Renal cortical epithelial cell (primary cell): ENCODE data around the gene ARMH3. TPM values are rescaled to one million over a fixed set of nuclear protein-coding genes. Genes with fewer than 3 reads are reported as not detected.
A peak's percentile ranks its signal among the peaks of the same experiment; 100 is the strongest.

Source experiments
- DNase-seq: peaks from one replicate; pipeline ENCODE4 v3.0.0-alpha.2; 2011; ENCODE audit warnings: low read depth
- total RNA-seq: library from RNA; depleted of rRNA; stranded (reverse); fragments of >200 nt; gene quantifications from 2 replicates; pipeline ENCODE4 v1.2.3, GENCODE V29; 2014

Gene ARMH3
- total RNA-seq, 1 donor from 2014 or later = 18.4 TPM

GRCh38 chr10:101857802-101858476 lies 198.0 kb downstream of the ARMH3 start:
- no peak for DNase-seq

GRCh38 chr10:101856626-101857025 lies 199.3 kb downstream of the ARMH3 start:
- no peak for DNase-seq

- DNase-seq = no peak
Measured at GRCh38 chr10:101851411-101852116, 204.4 kb downstream of the ARMH3 start.

GRCh38 chr10:101850749-101851148 lies 205.2 kb downstream of the ARMH3 start:
- DNase-seq = no peak

- no peak for DNase-seq
Measured at GRCh38 chr10:101848894-101849351, 207.1 kb downstream of the ARMH3 start.

GRCh38 chr10:101848408-101848807 lies 207.6 kb downstream of the ARMH3 start:
- DNase-seq = no peak

GRCh38 chr10:101845893-101846292 lies 210.1 kb downstream of the ARMH3 start:
- DNase-seq = no peak

GRCh38 chr10:101843032-101844021 lies 212.6 kb downstream of the ARMH3 start, which contains the start of gene KCNIP2:
KCNIP2 (minus strand) TSS chr10:101843800; CDS start chr10:101843568, 232 bp downstream.
- DNase-seq = no peak

- DNase-seq = no peak
Measured at GRCh38 chr10:101841826-101842225, 214.1 kb downstream of the ARMH3 start.

GRCh38 chr10:101840741-101841453 lies 215.1 kb downstream of the ARMH3 start:
- peak; percentile 60 for DNase-seq

- DNase-seq = no peak
Measured at GRCh38 chr10:101840102-101840684, 215.8 kb downstream of the ARMH3 start.

GRCh38 chr10:101839416-101840063 lies 216.4 kb downstream of the ARMH3 start:
- DNase-seq = no peak

GRCh38 chr10:101839002-101839401 lies 217.0 kb downstream of the ARMH3 start:
- no peak for DNase-seq

- DNase-seq = no peak
Measured at GRCh38 chr10:101838416-101838970, 217.5 kb downstream of the ARMH3 start.

GRCh38 chr10:101837748-101838147 lies 218.2 kb downstream of the ARMH3 start:
- DNase-seq = no peak

- DNase-seq = no peak
Measured at GRCh38 chr10:101835362-101835761, 220.6 kb downstream of the ARMH3 start.

- DNase-seq = no peak
Measured at GRCh38 chr10:101834341-101834740, 221.6 kb downstream of the ARMH3 start.

GRCh38 chr10:101833466-101833865 lies 222.5 kb downstream of the ARMH3 start:
- no peak for DNase-seq

GRCh38 chr10:101832325-101832771 lies 223.6 kb downstream of the ARMH3 start:
- no peak for DNase-seq
